ENCODE data around the gene SLC15A1. TPM values are rescaled to one million over a fixed set of nuclear protein-coding genes. Genes with fewer than 3 reads are reported as not detected.

The SLC15A1 gene
- total RNA-seq, 1 donor from 2014 or later = 0.11 TPM

- no peak for DNase-seq (ENCODE audit: extremely low spot score, unreplicated experiment)
- TF ChIP-seq CTCF (IDR thresholded peaks at IDR 0.05) = no peak
- Mint-ChIP-seq H3K27ac (ENCODE audit: unreplicated experiment) (no peak overlapping the region), H3K4me1 (ENCODE audit: unreplicated experiment) (peaks cover 2% of the 10 kb centered on the region), H3K27me3 (ENCODE audit: unreplicated experiment) (peaks cover 54% of the 10 kb centered on the region), H3K4me3 (ENCODE audit: unreplicated experiment) (no peak overlapping the region), H3K9me3 (ENCODE audit: unreplicated experiment) (no peaks in the 10 kb centered on the region), H3K36me3 (ENCODE audit: unreplicated experiment) (no peaks in the 10 kb centered on the region)
Observed at GRCh38 chr13:98766697-98767096, 14.2 kb upstream of the SLC15A1 start.

- H3K9me3 Mint-ChIP-seq (ENCODE audit: unreplicated experiment) = no peaks in the 10 kb centered on the region
- no peak overlapping the region for H3K4me3 Mint-ChIP-seq (ENCODE audit: unreplicated experiment)
- DNase-seq (ENCODE audit: extremely low spot score, unreplicated experiment) = no peak
- no peak for TF ChIP-seq CTCF (IDR thresholded peaks at IDR 0.05)
- peaks cover 3% of the 10 kb centered on the region for H3K4me1 Mint-ChIP-seq (ENCODE audit: unreplicated experiment)
- peaks cover 47% of the 10 kb centered on the region for H3K27me3 Mint-ChIP-seq (ENCODE audit: unreplicated experiment)
- no peak overlapping the region for H3K27ac Mint-ChIP-seq (ENCODE audit: unreplicated experiment)
- no peaks in the 10 kb centered on the region for H3K36me3 Mint-ChIP-seq (ENCODE audit: unreplicated experiment)
Observed at GRCh38 chr13:98765996-98766519, 13.6 kb upstream of the SLC15A1 start.

- H3K27me3 Mint-ChIP-seq (ENCODE audit: unreplicated experiment) = peaks cover 25% of the 10 kb centered on the region
- H3K4me1 Mint-ChIP-seq (ENCODE audit: unreplicated experiment) = peaks cover 3% of the 10 kb centered on the region
- DNase-seq (ENCODE audit: extremely low spot score, unreplicated experiment) = no peak
- peaks cover 1% of the 10 kb centered on the region for H3K36me3 Mint-ChIP-seq (ENCODE audit: unreplicated experiment)
- H3K4me3 Mint-ChIP-seq (ENCODE audit: unreplicated experiment) = no peak overlapping the region
- TF ChIP-seq CTCF (IDR thresholded peaks at IDR 0.05) = no peak
- no peak overlapping the region for H3K27ac Mint-ChIP-seq (ENCODE audit: unreplicated experiment)
- H3K9me3 Mint-ChIP-seq (ENCODE audit: unreplicated experiment) = no peaks in the 10 kb centered on the region
Observed at GRCh38 chr13:98761986-98762616, 9.6 kb upstream of the SLC15A1 start.

GRCh38 chr13:98761126-98761985, 8.9 kb upstream of the SLC15A1 start:
- H3K9me3 Mint-ChIP-seq (ENCODE audit: unreplicated experiment) = no peaks in the 10 kb centered on the region
- peaks cover 25% of the 10 kb centered on the region for H3K27me3 Mint-ChIP-seq (ENCODE audit: unreplicated experiment)
- H3K36me3 Mint-ChIP-seq (ENCODE audit: unreplicated experiment) = peaks cover 1% of the 10 kb centered on the region
- TF ChIP-seq CTCF (IDR thresholded peaks at IDR 0.05) = no peak
- no peak overlapping the region for H3K4me3 Mint-ChIP-seq (ENCODE audit: unreplicated experiment)
- H3K27ac Mint-ChIP-seq (ENCODE audit: unreplicated experiment) = no peak overlapping the region
- DNase-seq (ENCODE audit: extremely low spot score, unreplicated experiment) = no peak
- peaks cover 3% of the 10 kb centered on the region for H3K4me1 Mint-ChIP-seq (ENCODE audit: unreplicated experiment)

- Mint-ChIP-seq H3K27me3 (ENCODE audit: unreplicated experiment) (peaks cover 57% of the 10 kb centered on the region), H3K36me3 (ENCODE audit: unreplicated experiment) (peaks cover 6% of the 10 kb centered on the region), H3K9me3 (ENCODE audit: unreplicated experiment) (peaks cover 12% of the 10 kb centered on the region), H3K4me1 (ENCODE audit: unreplicated experiment) (peaks cover 9% of the 10 kb centered on the region), H3K27ac (ENCODE audit: unreplicated experiment) (no peak overlapping the region), H3K4me3 (ENCODE audit: unreplicated experiment) (no peak overlapping the region)
- no peak for TF ChIP-seq CTCF (IDR thresholded peaks at IDR 0.05)
- DNase-seq (ENCODE audit: extremely low spot score, unreplicated experiment) = no peak
Observed at GRCh38 chr13:98755729-98756128, 3.3 kb upstream of the SLC15A1 start.

All from osteocyte (in vitro differentiated cells).